AG08396 (cell line): ENCODE measurements around the gene SCN1B.
"Not testable (repeated sequence)": the region's sequence is repeated elsewhere in the genome, so short reads cannot be mapped to it uniquely, and the experiment has no call there.

Experiments
- DNase-seq: peaks from one replicate; pipeline ENCODE4 v3.0.0; 2012; ENCODE audit warnings: low spot score, mixed read lengths

Gene SCN1B

GRCh38 chr19:35030257-35031071 lies at the start of gene SCN1B:
SCN1B (plus strand) TSS chr19:35030470; CDS start chr19:35030821, 351 bp downstream.
- peak; percentile 94 for DNase-seq

GRCh38 chr19:34982275-34982674 lies 48.0 kb upstream of the SCN1B start:
- DNase-seq: no peak

GRCh38 chr19:34983786-34984185 lies 46.5 kb upstream of the SCN1B start:
- DNase-seq: no peak

GRCh38 chr19:34984287-34984686 lies 46.0 kb upstream of the SCN1B start:
- no peak for DNase-seq

GRCh38 chr19:34985249-34986022 lies 44.8 kb upstream of the SCN1B start:
- no peak for DNase-seq

GRCh38 chr19:34988119-34988518 lies 42.2 kb upstream of the SCN1B start:
- no peak for DNase-seq

- no peak for DNase-seq
Observed at GRCh38 chr19:34989298-34989697, 41.0 kb upstream of the SCN1B start.

- DNase-seq: no peak
Observed at GRCh38 chr19:34990578-34991192, 39.6 kb upstream of the SCN1B start.

GRCh38 chr19:34991542-34992333 lies 38.5 kb upstream of the SCN1B start:
- no peak for DNase-seq

GRCh38 chr19:34992582-34992981 lies 37.7 kb upstream of the SCN1B start:
- DNase-seq: not testable (repeated sequence)

GRCh38 chr19:34994286-34994642 lies 36.0 kb upstream of the SCN1B start:
- no peak for DNase-seq

GRCh38 chr19:34994643-34995541 lies 35.4 kb upstream of the SCN1B start:
- DNase-seq: no peak

- DNase-seq: no peak
Observed at GRCh38 chr19:34995551-34995950, 34.7 kb upstream of the SCN1B start.

GRCh38 chr19:34997071-34997617 lies 33.1 kb upstream of the SCN1B start:
- no peak for DNase-seq

- not testable (repeated sequence) for DNase-seq
Observed at GRCh38 chr19:34998224-34998623, 32.0 kb upstream of the SCN1B start.

GRCh38 chr19:34998777-34999497 lies 31.3 kb upstream of the SCN1B start:
- no peak for DNase-seq

GRCh38 chr19:34999498-35000337 lies 30.6 kb upstream of the SCN1B start, which contains the start of gene GRAMD1A:
GRAMD1A (plus strand) TSS chr19:35000323; CDS start chr19:35000479, 156 bp downstream.
- peak; percentile 97 for DNase-seq

GRCh38 chr19:35000338-35000646 lies 30.0 kb upstream of the SCN1B start:
- no peak for DNase-seq
